Measurements from ENCODE around the gene KRT72.

KRT72 gene

GRCh38 chr12:52578469-52578868 lies 22.8 kb downstream of the KRT72 start:
- no peak for DNase-seq (ENCODE audit: low spot score)

- no peak for DNase-seq (ENCODE audit: low spot score)
These were observed 23.9 kb downstream of the KRT72 start for GRCh38 chr12:52577316-52577715.

GRCh38 chr12:52575948-52576347 lies 25.3 kb downstream of the KRT72 start:
- DNase-seq (ENCODE audit: low spot score): no peak

- DNase-seq (ENCODE audit: low spot score): no peak
These were observed 26.0 kb downstream of the KRT72 start for GRCh38 chr12:52575256-52575655.

- no peak for DNase-seq (ENCODE audit: low spot score)
These were observed 27.5 kb downstream of the KRT72 start, which contains the start of gene KRT74 for GRCh38 chr12:52573743-52574142. Gene KRT74, minus strand, starts transcription at chr12:52573843. Its CDS starts 66 bp downstream, at chr12:52573777.

- DNase-seq (ENCODE audit: low spot score): no peak
These were observed 28.0 kb downstream of the KRT72 start for GRCh38 chr12:52573306-52573705.

- no peak for DNase-seq (ENCODE audit: low spot score)
These were observed 30.8 kb downstream of the KRT72 start for GRCh38 chr12:52570511-52570910.

GRCh38 chr12:52568111-52568510 lies 33.2 kb downstream of the KRT72 start:
- no peak for DNase-seq (ENCODE audit: low spot score)

- DNase-seq (ENCODE audit: low spot score): no peak
These were observed 34.4 kb downstream of the KRT72 start for GRCh38 chr12:52566847-52567291.

- no peak for DNase-seq (ENCODE audit: low spot score)
These were observed 36.7 kb downstream of the KRT72 start for GRCh38 chr12:52564582-52564981.

- no peak for DNase-seq (ENCODE audit: low spot score)
These were observed 39.3 kb downstream of the KRT72 start for GRCh38 chr12:52561880-52562449.

GRCh38 chr12:52559979-52560378 lies 41.3 kb downstream of the KRT72 start:
- no peak for DNase-seq (ENCODE audit: low spot score)

- DNase-seq (ENCODE audit: low spot score): no peak
These were observed 42.4 kb downstream of the KRT72 start for GRCh38 chr12:52558781-52559445.

- DNase-seq (ENCODE audit: low spot score): no peak
These were observed 43.8 kb downstream of the KRT72 start for GRCh38 chr12:52557476-52557875.

GRCh38 chr12:52555577-52555976 lies 45.7 kb downstream of the KRT72 start:
- no peak for DNase-seq (ENCODE audit: low spot score)

- DNase-seq (ENCODE audit: low spot score): no peak
These were observed 48.5 kb downstream of the KRT72 start, which contains the start of gene KRT71 for GRCh38 chr12:52552681-52553195. Gene KRT71, minus strand, starts transcription at chr12:52553145. Its CDS starts 68 bp downstream, at chr12:52553077.

- DNase-seq (ENCODE audit: low spot score): no peak
These were observed 49.2 kb downstream of the KRT72 start for GRCh38 chr12:52552055-52552454.

- no peak for DNase-seq (ENCODE audit: low spot score)
These were observed 49.9 kb downstream of the KRT72 start for GRCh38 chr12:52551216-52551865.

GRCh38 chr12:52546126-52546525 lies 55.1 kb downstream of the KRT72 start:
- DNase-seq (ENCODE audit: low spot score): no peak

- DNase-seq (ENCODE audit: low spot score): no peak
These were observed 57.0 kb downstream of the KRT72 start for GRCh38 chr12:52543985-52544883.

- DNase-seq (ENCODE audit: low spot score): no peak
These were observed 58.4 kb downstream of the KRT72 start for GRCh38 chr12:52542785-52543318.

GRCh38 chr12:52542157-52542556 lies 59.1 kb downstream of the KRT72 start:
- no peak for DNase-seq (ENCODE audit: low spot score)
